Left hindlimb (tissue), 1 donor: Measurements from ENCODE around the gene MARCHF6.
"Not testable (repeated sequence)": the region's sequence is repeated elsewhere in the genome, so short reads cannot be mapped to it uniquely, and the experiment has no call there.

Experiments used
- DNase-seq: peaks from one replicate; pipeline ENCODE4 v3.0.0-alpha.2; 2018

The MARCHF6 gene, protein sequence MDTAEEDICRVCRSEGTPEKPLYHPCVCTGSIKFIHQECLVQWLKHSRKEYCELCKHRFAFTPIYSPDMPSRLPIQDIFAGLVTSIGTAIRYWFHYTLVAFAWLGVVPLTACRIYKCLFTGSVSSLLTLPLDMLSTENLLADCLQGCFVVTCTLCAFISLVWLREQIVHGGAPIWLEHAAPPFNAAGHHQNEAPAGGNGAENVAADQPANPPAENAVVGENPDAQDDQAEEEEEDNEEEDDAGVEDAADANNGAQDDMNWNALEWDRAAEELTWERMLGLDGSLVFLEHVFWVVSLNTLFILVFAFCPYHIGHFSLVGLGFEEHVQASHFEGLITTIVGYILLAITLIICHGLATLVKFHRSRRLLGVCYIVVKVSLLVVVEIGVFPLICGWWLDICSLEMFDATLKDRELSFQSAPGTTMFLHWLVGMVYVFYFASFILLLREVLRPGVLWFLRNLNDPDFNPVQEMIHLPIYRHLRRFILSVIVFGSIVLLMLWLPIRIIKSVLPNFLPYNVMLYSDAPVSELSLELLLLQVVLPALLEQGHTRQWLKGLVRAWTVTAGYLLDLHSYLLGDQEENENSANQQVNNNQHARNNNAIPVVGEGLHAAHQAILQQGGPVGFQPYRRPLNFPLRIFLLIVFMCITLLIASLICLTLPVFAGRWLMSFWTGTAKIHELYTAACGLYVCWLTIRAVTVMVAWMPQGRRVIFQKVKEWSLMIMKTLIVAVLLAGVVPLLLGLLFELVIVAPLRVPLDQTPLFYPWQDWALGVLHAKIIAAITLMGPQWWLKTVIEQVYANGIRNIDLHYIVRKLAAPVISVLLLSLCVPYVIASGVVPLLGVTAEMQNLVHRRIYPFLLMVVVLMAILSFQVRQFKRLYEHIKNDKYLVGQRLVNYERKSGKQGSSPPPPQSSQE

DNA sequence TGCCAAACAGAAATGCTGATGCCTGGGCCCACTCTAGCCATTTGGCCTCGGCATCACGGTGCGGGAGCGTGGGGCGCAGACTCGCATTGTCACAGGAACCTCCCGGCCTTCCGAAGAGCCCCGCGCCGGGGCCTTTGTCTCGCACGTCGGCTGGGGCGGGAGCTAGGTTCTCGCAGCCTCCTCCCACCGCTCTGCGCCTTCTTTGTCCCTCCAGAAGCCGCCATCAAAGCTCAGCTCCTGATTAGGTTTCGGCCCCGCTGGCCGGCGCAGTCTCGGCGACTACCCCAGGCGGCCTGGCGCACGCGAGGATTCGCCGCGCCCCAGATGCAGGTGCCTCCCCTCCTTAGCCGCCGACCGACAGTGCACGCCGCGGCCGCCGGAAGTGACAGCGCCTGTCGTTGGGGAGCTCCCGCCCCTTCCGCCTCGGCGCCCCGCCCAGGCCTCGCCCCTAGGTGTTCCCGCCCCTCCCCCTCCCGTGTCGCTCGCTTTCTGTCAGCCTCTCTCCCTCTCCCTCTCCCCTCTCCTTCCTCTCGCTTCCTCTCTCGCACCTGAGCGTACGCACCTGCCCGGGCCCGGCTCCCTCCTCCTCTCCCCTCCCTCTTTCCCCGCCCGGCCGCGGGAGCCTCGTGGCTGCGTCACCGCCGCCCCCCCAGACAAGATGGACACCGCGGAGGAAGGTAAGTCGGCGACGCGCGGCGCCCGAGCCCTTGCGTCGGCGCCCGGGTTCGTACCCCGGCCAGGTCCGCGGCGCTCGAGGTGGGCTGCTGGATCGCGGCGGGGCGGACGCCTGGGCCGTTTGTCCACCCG lies at the start of gene MARCHF6:
Gene MARCHF6, plus strand, starts transcription at position 455 of the 807 bp plus-strand sequence. Its CDS starts 204 bp downstream, at position 659.
- DNase-seq, result peak; percentile 94

DNA sequence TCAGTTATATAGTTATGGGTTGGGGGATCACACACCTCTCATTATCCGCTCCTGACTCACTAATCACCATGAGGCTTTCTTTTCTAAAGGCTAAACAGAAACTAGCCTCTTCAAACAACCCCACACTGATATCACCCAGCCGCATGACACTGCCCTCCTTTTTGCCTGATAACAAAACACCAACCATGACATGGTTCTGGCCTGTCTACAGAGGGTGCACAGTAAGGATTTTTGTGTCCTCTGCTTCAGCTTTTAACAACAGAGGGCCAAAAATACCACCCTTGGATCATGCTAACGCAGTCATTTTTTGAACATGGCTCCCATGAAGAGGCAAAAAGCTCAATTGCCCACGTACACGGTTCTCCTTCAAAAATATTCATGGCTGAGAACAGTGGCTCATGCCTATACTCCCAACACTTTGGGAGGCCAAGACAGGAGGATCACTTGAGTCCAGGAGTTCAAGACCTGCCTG lies 49.8 kb upstream of the MARCHF6 start:
- DNase-seq, result no peak

GRCh38 chr5:10304932-10305331 lies 48.6 kb upstream of the MARCHF6 start:
- DNase-seq, result no peak

GRCh38 chr5:10306114-10306513 lies 47.4 kb upstream of the MARCHF6 start:
- DNase-seq, result no peak

- DNase-seq, result no peak
Observed at GRCh38 chr5:10306806-10307205, 46.7 kb upstream of the MARCHF6 start.

DNA sequence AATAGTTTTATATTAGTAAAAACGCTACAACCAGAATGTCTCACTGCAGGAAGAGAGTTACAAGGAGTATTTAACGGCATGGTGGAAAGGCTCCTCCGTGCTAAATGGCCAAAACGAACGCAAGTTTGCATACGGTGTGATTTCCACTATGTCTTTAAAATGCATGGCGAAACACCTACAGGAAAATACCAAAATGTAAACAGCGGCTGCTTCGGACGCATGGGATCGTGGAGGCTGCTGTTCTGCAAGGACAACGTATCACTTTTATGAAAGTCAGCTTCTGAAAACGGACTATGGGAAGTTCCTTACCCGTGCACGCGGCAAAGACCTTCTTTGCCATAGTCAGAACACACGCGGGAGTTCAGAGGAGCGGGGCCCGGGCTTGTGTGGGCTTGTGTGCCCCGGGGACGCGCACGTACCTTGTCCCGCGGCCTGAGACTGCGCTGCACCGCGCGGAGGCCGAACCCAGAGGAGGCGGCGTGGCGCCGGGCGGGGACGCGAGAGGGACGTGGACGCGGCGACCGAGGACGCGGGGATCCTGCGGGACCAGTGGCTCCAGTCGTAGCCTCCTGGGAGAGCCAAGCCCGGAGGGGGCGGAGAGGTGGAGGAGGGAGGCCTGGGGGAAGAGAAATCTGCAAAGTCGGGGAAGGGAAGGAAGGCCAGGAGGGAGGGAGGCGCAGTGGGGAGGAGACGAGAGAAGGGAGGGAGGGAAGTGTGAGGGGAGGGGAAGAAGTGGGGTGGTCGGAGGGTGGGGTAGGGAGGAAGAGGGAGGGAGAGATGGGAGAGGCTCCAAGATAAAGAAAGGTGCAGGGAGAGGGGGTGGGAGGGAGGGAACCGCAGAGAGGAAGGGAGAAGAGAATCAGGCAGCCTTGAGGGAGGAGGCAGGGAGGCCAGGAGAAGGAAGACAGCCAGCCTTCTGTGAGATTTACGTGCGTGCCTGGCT lies 46.0 kb upstream of the MARCHF6 start, which contains the start of gene CMBL:
Gene CMBL, minus strand, starts transcription at position 697 of the 943 bp plus-strand sequence. CDS start 17,140 bp downstream, outside the sequence.
- peak; percentile 70 for DNase-seq

DNA sequence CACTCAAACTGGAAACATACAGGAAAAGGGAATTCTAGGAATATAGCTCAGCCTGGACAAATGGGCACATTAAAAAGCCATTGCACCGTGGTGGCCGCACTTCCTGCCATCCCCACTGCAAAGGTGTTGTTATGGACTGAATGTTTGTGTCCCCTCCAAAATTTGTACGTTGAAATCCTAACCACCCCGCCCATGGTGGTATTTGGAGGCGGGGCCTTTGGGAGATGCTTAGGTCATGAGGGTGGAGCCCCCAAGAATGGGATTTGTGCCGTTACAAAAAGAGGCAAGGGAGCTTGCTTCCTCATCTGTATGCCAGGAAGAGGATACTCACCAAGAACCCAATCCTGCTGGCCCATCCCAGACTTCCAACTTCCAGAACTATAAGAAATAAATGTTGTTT lies 44.7 kb upstream of the MARCHF6 start:
- DNase-seq, result no peak

DNA sequence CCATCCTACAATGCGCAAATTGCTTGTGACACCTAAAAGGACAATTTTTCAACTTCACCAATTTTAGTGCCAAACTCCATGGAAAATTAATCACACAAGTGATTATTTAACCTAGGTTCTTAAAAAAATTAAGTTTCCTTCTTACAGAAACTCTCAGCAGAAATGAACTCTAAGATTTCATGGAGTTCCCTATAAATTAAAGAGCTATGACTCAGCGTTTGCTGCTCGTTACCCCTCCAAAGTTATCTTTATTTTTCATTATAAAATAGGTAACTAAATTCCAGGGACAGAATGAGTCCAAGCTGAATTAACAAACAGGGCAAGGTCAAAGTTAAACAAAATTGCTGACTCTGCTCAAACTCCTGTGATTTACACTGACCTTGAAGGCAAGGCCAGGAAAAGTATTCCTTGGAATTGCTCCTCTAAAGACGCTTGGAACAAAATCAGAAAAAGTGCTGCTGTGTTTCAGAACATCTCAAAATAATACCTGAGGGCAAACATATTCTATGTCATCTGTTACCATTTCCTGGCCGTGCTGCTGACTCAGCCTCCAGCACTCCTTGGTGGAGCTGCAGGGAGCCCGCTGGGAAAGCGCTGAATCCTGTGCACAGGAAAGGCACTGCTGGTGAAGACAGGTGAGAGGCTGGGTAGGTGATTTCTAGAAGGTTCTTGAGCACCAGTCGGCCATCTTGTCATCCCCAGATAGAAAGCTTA lies 43.3 kb upstream of the MARCHF6 start:
- DNase-seq, result no peak

- not testable (repeated sequence) for DNase-seq
Observed at GRCh38 chr5:10310835-10311570, 42.5 kb upstream of the MARCHF6 start.

DNA sequence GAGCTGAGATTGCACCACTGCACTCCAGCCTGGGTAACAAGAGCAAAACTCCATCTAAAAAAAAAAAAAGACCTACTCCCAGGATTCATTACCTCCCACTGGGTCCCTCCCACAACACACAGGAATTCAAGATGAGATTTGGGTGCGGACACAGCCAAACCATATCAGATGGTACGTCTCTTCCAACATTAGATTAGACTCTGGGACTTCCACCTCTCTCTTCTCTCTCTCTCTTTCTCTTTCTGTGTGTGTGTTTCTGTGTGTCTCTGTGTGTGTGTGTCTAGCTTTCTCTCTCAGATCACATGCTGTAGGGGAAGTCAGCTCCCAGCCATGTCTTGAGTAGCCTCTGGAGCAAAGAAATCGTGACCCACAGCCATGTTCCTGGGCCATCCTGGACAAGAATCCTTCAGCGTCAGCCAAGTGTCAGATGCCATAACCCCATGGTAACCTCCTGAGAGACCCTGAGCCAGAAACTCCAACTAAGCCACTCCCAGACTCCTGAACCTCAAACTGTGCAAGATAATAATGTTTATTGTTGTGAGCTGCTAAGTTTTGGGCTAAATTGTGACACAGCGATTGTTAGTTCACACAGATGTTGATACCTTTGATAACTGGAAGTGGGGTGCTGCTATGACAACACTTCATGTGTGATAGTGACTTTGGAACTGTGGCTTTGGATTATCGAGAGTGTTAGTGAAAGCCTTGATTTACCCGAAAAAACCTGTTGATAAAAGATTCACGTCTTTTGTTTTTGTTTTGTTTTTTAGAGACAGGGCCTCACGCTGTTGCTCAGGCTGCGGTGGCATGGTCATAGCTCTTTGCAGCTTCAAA lies 41.7 kb upstream of the MARCHF6 start:
- no peak for DNase-seq

DNA sequence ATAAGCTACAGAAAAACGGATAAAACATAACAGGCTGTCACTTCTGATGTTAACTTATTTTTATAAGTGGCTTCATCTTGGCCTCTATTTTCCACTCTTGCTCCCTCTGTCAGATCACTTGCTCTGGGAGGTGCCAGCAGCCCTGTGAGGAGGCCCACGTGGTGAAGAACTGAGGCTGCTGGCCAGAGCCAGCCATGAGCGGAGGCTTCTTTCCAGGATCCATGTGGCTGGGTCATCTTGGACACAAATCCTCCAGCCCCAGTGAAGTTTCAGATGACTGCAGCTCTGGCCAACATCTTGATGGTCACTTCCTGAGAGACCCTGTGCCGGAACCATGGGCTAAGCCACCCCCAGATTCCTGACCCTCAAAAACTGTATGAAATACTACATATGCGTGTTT lies 38.3 kb upstream of the MARCHF6 start:
- no peak for DNase-seq

GRCh38 chr5:10315824-10316509 lies 37.5 kb upstream of the MARCHF6 start:
- no peak for DNase-seq

GRCh38 chr5:10317825-10318682 lies 35.4 kb upstream of the MARCHF6 start:
- DNase-seq, result no peak

DNA sequence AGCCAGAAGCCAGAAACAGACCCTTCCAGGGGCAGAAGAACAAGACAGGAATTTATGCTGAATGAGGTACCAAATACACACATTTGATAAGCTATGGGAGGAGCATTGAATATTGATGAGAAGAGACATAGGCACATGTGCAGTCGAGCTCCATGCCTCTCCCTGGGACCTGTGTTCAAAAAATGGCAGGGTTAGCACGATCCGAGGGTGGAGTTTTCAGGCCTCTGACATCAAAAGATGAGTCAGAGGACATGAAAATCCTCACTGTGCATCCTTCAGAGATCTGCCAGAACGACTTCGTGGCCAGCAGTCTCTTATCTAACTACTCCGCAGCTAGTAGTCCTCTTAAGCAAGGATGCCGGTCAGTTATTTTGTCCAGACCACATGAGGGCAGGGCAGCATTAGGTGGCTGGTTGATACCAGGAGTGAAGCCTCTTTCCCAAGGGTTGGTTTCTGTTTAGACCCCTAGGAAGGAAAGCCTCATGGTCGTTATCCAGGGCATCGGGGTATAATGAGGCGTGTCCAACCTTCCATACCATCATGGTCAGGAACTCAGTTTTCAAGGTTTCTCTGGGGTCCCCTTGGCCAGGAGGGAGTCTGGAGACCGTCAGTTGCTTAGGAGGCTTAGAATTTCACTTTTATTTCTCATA lies 34.2 kb upstream of the MARCHF6 start:
- no peak for DNase-seq

DNA sequence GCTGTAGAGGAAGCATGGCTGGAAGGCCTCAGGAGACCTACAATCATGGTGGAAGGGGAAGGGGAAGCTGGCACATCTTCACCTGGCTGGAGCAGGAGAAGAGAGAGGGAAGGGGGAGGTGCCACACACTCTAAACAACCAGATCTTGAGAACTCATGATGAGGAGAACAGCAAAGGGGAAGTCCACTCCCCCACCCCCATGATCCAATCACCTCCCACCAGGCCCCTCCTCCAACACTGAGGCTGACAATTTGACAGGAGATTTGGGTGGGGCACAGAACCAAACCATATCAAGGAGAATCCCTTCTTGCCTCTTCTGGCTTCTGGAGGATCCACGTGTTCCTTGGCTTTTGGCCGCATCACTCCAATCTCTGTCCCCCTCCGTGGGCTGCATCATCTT lies 32.7 kb upstream of the MARCHF6 start:
- no peak for DNase-seq

DNA sequence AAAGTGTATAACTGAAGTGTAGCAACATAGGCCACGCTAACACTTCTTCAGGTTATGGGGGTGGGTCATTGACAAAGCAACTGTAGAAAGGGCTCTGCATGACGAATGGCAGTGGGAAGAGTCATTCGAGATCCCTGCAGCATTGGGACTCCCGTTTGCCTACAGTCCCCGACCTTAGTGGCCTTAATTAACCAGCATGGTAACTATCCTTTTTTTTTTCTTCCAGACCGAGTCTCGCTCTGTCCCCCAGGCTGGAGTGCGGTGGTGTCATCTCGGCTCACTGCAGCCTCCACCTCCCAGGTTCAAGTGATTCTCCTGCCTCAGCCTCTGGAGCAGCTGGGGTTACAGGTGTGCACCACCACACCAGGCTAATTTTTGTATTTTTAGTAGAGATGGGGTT lies 31.6 kb upstream of the MARCHF6 start:
- DNase-seq, result no peak
